GM12878 (cell line): ENCODE measurements around the gene LRRC8B. TPM values are rescaled to one million over a fixed set of nuclear protein-coding genes. Genes with fewer than 3 reads are reported as not detected.

Source experiments
- ATAC-seq: fragments of 200-7000 bp; cut with Tn5 transposase; 3 replicates; pipeline ENCODE4 v1.9.1; 2020; ENCODE audit warnings: mild to moderate bottlenecking, moderate library complexity
- BruUV-seq: library from RNA; stranded (reverse); fragments of 400-500 nt; replicated peaks from 2 replicates; lab custom pipeline; 2021; lab: Mats Ljungman, UMichigan
- CTCF ChIA-PET: fragments of 300-600 bp; sonication (Branson Sonifier 250); formaldehyde crosslinking; extraction: SDS; loops from one replicate; lab custom pipeline; 2021; ENCODE audit warnings: inconsistent platforms; lab: Yijun Ruan, JAX
- POLR2A ChIA-PET: fragments of 350-600 bp; formaldehyde crosslinking; extraction: SDS; loops from one replicate; lab custom pipeline; 2021; ENCODE audit warnings: inconsistent platforms; lab: Charles Lee
- RAD21 ChIA-PET: fragments of 300-600 bp; sonication (Branson Sonifier 250); formaldehyde crosslinking; loops from one replicate; lab custom pipeline; 2023; ENCODE audit warnings: antibody characterized with exemption; ENCODE audit not compliant: unreplicated experiment; lab: Charles Lee
- SMC1A ChIA-PET: fragments of 300-600 bp; sonication (Branson Sonifier 250); formaldehyde crosslinking; loops from one replicate; lab custom pipeline; 2023; ENCODE audit not compliant: unreplicated experiment, uncharacterized antibody; lab: Charles Lee
- DNase-seq: peaks from one replicate; pipeline ENCODE4 v3.0.0-alpha.2; 2011; ENCODE audit warnings: low read depth, low spot score
- FAIRE-seq: peaks from 3 replicates; lab custom pipeline; 2011; peaks lifted over from hg19 to GRCh38; lab: Jason Lieb, UNC
- H2AFZ ChIP-seq: 2 replicates; pipeline ENCODE4 v1.6.0; 2011; ENCODE audit warnings: low read depth, low read length, control low read depth; ENCODE audit not compliant: control insufficient read depth
- H3K27ac ChIP-seq: 2 replicates; pipeline ENCODE4 v1.5.1; 2011; ENCODE audit warnings: control low read depth; ENCODE audit not compliant: control insufficient read depth, insufficient read depth
- H3K27me3 ChIP-seq, 2 experiments: replicated peaks in 1 of 2; 2 replicates each; pipeline versions ENCODE4 v1.6.0 to v1.6.1; 2011; ENCODE audit warnings: low read length in 1 of 2; ENCODE audit not compliant: control insufficient read depth in 2 of 2, insufficient read depth in 2 of 2
- H3K36me3 ChIP-seq, 2 experiments: 2 replicates each; pipeline ENCODE4 v1.5.1; 2011; ENCODE audit warnings: low read length in 1 of 2; ENCODE audit not compliant: control insufficient read depth in 2 of 2, insufficient read depth in 2 of 2
- H3K4me1 ChIP-seq: 2 replicates; pipeline ENCODE4 v1.6.1; 2011; ENCODE audit warnings: mild to moderate bottlenecking, low read length, moderate library complexity, mixed read lengths; ENCODE audit not compliant: control insufficient read depth, insufficient read depth
- H3K4me2 ChIP-seq: 2 replicates; pipeline ENCODE4 v1.6.0; 2011; ENCODE audit warnings: control low read depth; ENCODE audit not compliant: control insufficient read depth, insufficient read depth
- H3K4me3 ChIP-seq: fragments of 200-600 bp; sonication (generic); 2 replicates; pipeline ENCODE4 v1.5.1; 2016
- H3K79me2 ChIP-seq: 2 replicates; pipeline ENCODE4 v1.6.0; 2011; ENCODE audit warnings: low read length; ENCODE audit not compliant: control insufficient read depth, insufficient read depth
- H3K9ac ChIP-seq: 2 replicates; pipeline ENCODE4 v1.8.0; 2011; ENCODE audit warnings: low read length, control low read depth, mixed read lengths; ENCODE audit not compliant: control insufficient read depth, insufficient read depth
- H3K9me3 ChIP-seq: replicated peaks from 3 replicates; pipeline ENCODE4 v1.5.1; 2011; ENCODE audit warnings: mild to moderate bottlenecking, low read length; ENCODE audit not compliant: control insufficient read depth, insufficient read depth
- H4K20me1 ChIP-seq: 2 replicates; pipeline ENCODE4 v1.6.0; 2011; ENCODE audit not compliant: control insufficient read depth, insufficient read depth
- BMI1 ChIP-seq: fragments of 450-650 bp; IDR thresholded peaks from 2 replicates; pipeline ENCODE4 v1.6.1; 2016; ENCODE audit warnings: mild to moderate bottlenecking, moderate library complexity, borderline replicate concordance
- E4F1 ChIP-seq: fragments of 450-650 bp; IDR thresholded peaks from 2 replicates; pipeline ENCODE4 v1.6.1; 2018; ENCODE audit warnings: borderline replicate concordance, mild to moderate bottlenecking; ENCODE audit not compliant: partially characterized antibody
- EP300 ChIP-seq, 2 experiments: fragments of 150-350 bp in 1 of 2; IDR thresholded peaks; 2 replicates each; pipeline ENCODE4 v1.6.1; 2011 to 2012; ENCODE audit warnings: low read depth in 2 of 2, low read length in 2 of 2, borderline replicate concordance in 1 of 2, improper control_type of control experiment in 1 of 2, inconsistent platforms in 1 of 2; ENCODE audit not compliant: control insufficient read depth in 1 of 2
- ESRRA ChIP-seq: IDR thresholded peaks from 2 replicates; pipeline ENCODE4 v1.6.1; 2012; ENCODE audit warnings: mild to moderate bottlenecking, low read length, improper control_type of control experiment
- HDAC6 ChIP-seq: fragments of 200-600 bp; sonication (generic); IDR thresholded peaks from one replicate; pipeline ENCODE4 v1.8.0; 2017; ENCODE audit warnings: antibody characterized with exemption; ENCODE audit not compliant: unreplicated experiment
- IRF5 ChIP-seq: fragments of 450-650 bp; IDR thresholded peaks from 2 replicates; pipeline ENCODE4 v1.6.1; 2017; ENCODE audit warnings: borderline replicate concordance
- MTA3 ChIP-seq: IDR thresholded peaks from 2 replicates; pipeline ENCODE4 v1.6.1; 2012; ENCODE audit warnings: low read length, inconsistent platforms, borderline replicate concordance
- PAX5 ChIP-seq: IDR thresholded peaks from 2 replicates; pipeline ENCODE4 v1.6.1; 2011; ENCODE audit warnings: low read depth, low read length, borderline replicate concordance
- POLR2AphosphoS2 ChIP-seq: IDR thresholded peaks from 2 replicates; pipeline ENCODE4 v1.6.1; 2011; ENCODE audit warnings: low read depth, mild to moderate bottlenecking, low read length, improper control_type of control experiment, moderate library complexity
- PRDM15 ChIP-seq: fragments of 450-650 bp; formaldehyde crosslinking; IDR thresholded peaks from 2 replicates; pipeline ENCODE4 v1.4.0; 2020; ENCODE audit warnings: mild to moderate bottlenecking, moderate library complexity
- SIX5 ChIP-seq: IDR thresholded peaks from 2 replicates; pipeline ENCODE4 v1.6.1; 2011; ENCODE audit warnings: mild to moderate bottlenecking, low read depth, low read length, moderate library complexity; ENCODE audit not compliant: severe bottlenecking
- STAT3 ChIP-seq: IDR thresholded peaks from 2 replicates; pipeline ENCODE4 v1.6.1; 2011; ENCODE audit warnings: low read depth, low read length, improper control_type of control experiment
- ZNF217 ChIP-seq: fragments of 450-650 bp; IDR thresholded peaks from 2 replicates; pipeline ENCODE4 v1.6.1; 2017; ENCODE audit warnings: antibody characterized with exemption, mild to moderate bottlenecking
- ZNF384 ChIP-seq: IDR thresholded peaks from 2 replicates; pipeline ENCODE4 v1.6.1; 2012; ENCODE audit warnings: low read depth, mild to moderate bottlenecking, low read length, improper control_type of control experiment, borderline replicate concordance
- WGBS: methylation state at CpG from one replicate; pipeline ENCODE4 v1.1.6; 2016; ENCODE audit warnings: low lambda C conversion rate; ENCODE audit not compliant: insufficient replicate concordance, insufficient coverage; ENCODE audit errors: missing lambda C conversion rate; 5-methylcytosine and 5-hydroxymethylcytosine counted together
- in situ Hi-C: fragments of 300-500 bp; cut with MboI; formaldehyde crosslinking; loops from 9 replicates; pipeline ENCODE4 v1.14.3; 2018; ENCODE audit warnings: mixed read lengths
- intact Hi-C: fragments of 100-400 bp; cut with micrococcal nuclease; formaldehyde crosslinking; loops from one replicate; pipeline ENCODE4 v1.14.2; 2022; ENCODE audit not compliant: unreplicated experiment
- polyA plus RNA-seq, 11 experiments: library from polyadenylated mRNA; depleted of rRNA in 4 of 11; unstranded in 6 of 11; stranded (reverse) in 5 of 11; fragments of >200 nt; fragmentation: Nextera tagmentation in 4 of 11; fragmentation: Illumina TruSeq in 1 of 11; extraction: Ambion mirVana in 4 of 11; extraction: Trizol in 1 of 11; gene quantifications; 1 replicate in 1 of 11; 2 replicates in 10 of 11; pipeline versions ENCODE4 v1.2.1 to v1.2.3, GENCODE V29; 2011 to 2016; ENCODE audit warnings: inconsistent platforms in 2 of 11, missing spikeins in 2 of 11, low read depth in 1 of 11
- total RNA-seq, 4 experiments: library from RNA; depleted of rRNA in 3 of 4; stranded (reverse); fragments of >200 nt in 3 of 4; fragmentation: Illumina TruSeq in 1 of 4; extraction: Trizol in 1 of 4; gene quantifications; 2 replicates each; pipeline versions ENCODE4 v1.2.1 to v1.2.3, GENCODE V29; 2013 to 2021

Gene LRRC8B
- total and polyA plus RNA-seq, 10 of the 15 experiments (the other 5 are each of a cell fraction or from before 2014, with no cell fraction given) = 1.3 to 9.2 (median 5.4) TPM

GRCh38 chr1:89587729-89588161 lies 63.1 kb downstream of the LRRC8B start:
- no peaks in the 10 kb centered on the region for H4K20me1 ChIP-seq
- in situ Hi-C loops (no loop called here), intact Hi-C loops (no loop called here)
- ChIA-PET POLR2A (no interaction called here), RAD21 (no interaction called here), SMC1A (interaction anchor here (1.3 to 1.5 kb wide), 3 partner anchors 10 to 24 kb away, joined by 3 to 4 read pairs (median 4); no protein-coding TSS in a partner anchor), CTCF (interaction anchor here (0.6 to 1.0 kb wide), 4 partner anchors 67 to 175 kb away, joined by 3 to 5 read pairs (median 4); no protein-coding TSS in a partner anchor)
- WGBS = 95% methylated on average over 4 of the region's 4 CpGs
- no peak overlapping the region for H3K4me3 ChIP-seq
- no peak overlapping the region for H3K4me2 ChIP-seq
- no peak overlapping the region for H3K9ac ChIP-seq
- BruUV-seq = no TSS peak
- no peaks in the 10 kb centered on the region for H3K79me2 ChIP-seq
- ATAC-seq (no peak), DNase-seq (no peak), FAIRE-seq (no peak)
- no peak overlapping the region for H3K27ac ChIP-seq
- H2AFZ ChIP-seq = no peak overlapping the region
- no peaks in the 10 kb centered on the region for H3K27me3 ChIP-seq
- H3K4me1 ChIP-seq = peaks cover 6% of the 10 kb centered on the region
- H3K9me3 ChIP-seq = no peaks in the 10 kb centered on the region
- H3K36me3 ChIP-seq = peaks cover 2 to 9% of the 10 kb centered on the region in 2 experiments
- TF ChIP-seq HDAC6 (no peak), ESRRA (no peak), POLR2AphosphoS2 (no peak), SIX5 (no peak), ZNF217 (no peak), EP300 (IDR thresholded peaks at IDR 0.05; ENCODE audit: borderline replicate concordance in 1 of 2, control insufficient read depth in 1 of 2, low read depth in 2 of 2, low read length in 2 of 2) (no peak), PRDM15 (CRISPR knock-in tag) (no peak), BMI1 (no peak), MTA3 (no peak), IRF5 (no peak), E4F1 (no peak), ZNF384 (no peak), STAT3 (no peak), PAX5 (no peak)
